ENCODE results near the gene POLR3B.

Gene POLR3B

GRCh38 chr12:106433055-106433454 lies 75.5 kb downstream of the POLR3B start:
- Histone ChIP-seq H3K27ac (ENCODE audit: low read depth, low read length) (no peak overlapping the region), H3K9me3 (ENCODE audit: insufficient read depth, low read depth, low read length) (no peaks in the 10 kb centered on the region), H3K36me3 (ENCODE audit: insufficient read depth, low read length) (peaks cover 36% of the 10 kb centered on the region), H3K27me3 (ENCODE audit: insufficient read depth, low read length) (no peaks in the 10 kb centered on the region), H3K9ac (ENCODE audit: low read depth, low read length) (no peak overlapping the region), H3K4me1 (ENCODE audit: insufficient read depth, low read length) (no peaks in the 10 kb centered on the region), H3K4me3 (ENCODE audit: low read length) (no peak overlapping the region)
- WGBS = 90% methylated on average over 2 of the region's 2 CpGs

- no peaks in the 10 kb centered on the region for H3K4me1 ChIP-seq (ENCODE audit: insufficient read depth, low read length)
- no peaks in the 10 kb centered on the region for H3K9me3 ChIP-seq (ENCODE audit: insufficient read depth, low read depth, low read length)
- 96% methylated on average over 4 of the region's 4 CpGs for WGBS
- H3K36me3 ChIP-seq (ENCODE audit: insufficient read depth, low read length) = peaks cover 47% of the 10 kb centered on the region
- H3K4me3 ChIP-seq (ENCODE audit: low read length) = no peak overlapping the region
- H3K27me3 ChIP-seq (ENCODE audit: insufficient read depth, low read length) = no peaks in the 10 kb centered on the region
- no peak overlapping the region for H3K27ac ChIP-seq (ENCODE audit: low read depth, low read length)
- H3K9ac ChIP-seq (ENCODE audit: low read depth, low read length) = no peak overlapping the region
These were observed 77.0 kb downstream of the POLR3B start for GRCh38 chr12:106434526-106434925.

- peaks cover 47% of the 10 kb centered on the region for H3K36me3 ChIP-seq (ENCODE audit: insufficient read depth, low read length)
- H3K9me3 ChIP-seq (ENCODE audit: insufficient read depth, low read depth, low read length) = no peaks in the 10 kb centered on the region
- H3K27ac ChIP-seq (ENCODE audit: low read depth, low read length) = no peak overlapping the region
- no peaks in the 10 kb centered on the region for H3K4me1 ChIP-seq (ENCODE audit: insufficient read depth, low read length)
- H3K4me3 ChIP-seq (ENCODE audit: low read length) = no peak overlapping the region
- no peaks in the 10 kb centered on the region for H3K27me3 ChIP-seq (ENCODE audit: insufficient read depth, low read length)
- WGBS = 94% methylated on average over 6 of the region's 6 CpGs
- H3K9ac ChIP-seq (ENCODE audit: low read depth, low read length) = no peak overlapping the region
These were observed 78.6 kb downstream of the POLR3B start for GRCh38 chr12:106436164-106436563.

GRCh38 chr12:106442575-106442974 lies 85.0 kb downstream of the POLR3B start:
- Histone ChIP-seq H3K4me1 (ENCODE audit: insufficient read depth, low read length) (0 out of 2 replicates have a peak, but pooled peaks cover 8% of the 10 kb centered on the region), H3K9ac (ENCODE audit: low read depth, low read length) (no peak overlapping the region), H3K9me3 (ENCODE audit: insufficient read depth, low read depth, low read length) (no peaks in the 10 kb centered on the region), H3K4me3 (ENCODE audit: low read length) (no peak overlapping the region), H3K27me3 (ENCODE audit: insufficient read depth, low read length) (no peaks in the 10 kb centered on the region), H3K36me3 (ENCODE audit: insufficient read depth, low read length) (peaks cover 35% of the 10 kb centered on the region), H3K27ac (ENCODE audit: low read depth, low read length) (no peak overlapping the region)
- 91% methylated on average over 2 of the region's 2 CpGs for WGBS

- Histone ChIP-seq H3K9ac (ENCODE audit: low read depth, low read length) (no peak overlapping the region), H3K9me3 (ENCODE audit: insufficient read depth, low read depth, low read length) (no peaks in the 10 kb centered on the region), H3K27me3 (ENCODE audit: insufficient read depth, low read length) (no peaks in the 10 kb centered on the region), H3K4me1 (ENCODE audit: insufficient read depth, low read length) (0 out of 2 replicates have a peak, but pooled peaks cover 8% of the 10 kb centered on the region), H3K27ac (ENCODE audit: low read depth, low read length) (no peak overlapping the region), H3K4me3 (ENCODE audit: low read length) (no peak overlapping the region), H3K36me3 (ENCODE audit: insufficient read depth, low read length) (peaks cover 21% of the 10 kb centered on the region)
- WGBS = 0% methylated on average over 1 of the region's 1 CpG
These were observed 87.5 kb downstream of the POLR3B start for GRCh38 chr12:106445053-106445452.

- Histone ChIP-seq H3K4me1 (ENCODE audit: insufficient read depth, low read length) (0 out of 2 replicates have a peak, but pooled peaks cover 8% of the 10 kb centered on the region), H3K9me3 (ENCODE audit: insufficient read depth, low read depth, low read length) (no peaks in the 10 kb centered on the region), H3K27ac (ENCODE audit: low read depth, low read length) (no peak overlapping the region), H3K9ac (ENCODE audit: low read depth, low read length) (no peak overlapping the region), H3K27me3 (ENCODE audit: insufficient read depth, low read length) (no peaks in the 10 kb centered on the region), H3K4me3 (ENCODE audit: low read length) (no peak overlapping the region), H3K36me3 (ENCODE audit: insufficient read depth, low read length) (peaks cover 21% of the 10 kb centered on the region)
- 93% methylated on average over 4 of the region's 5 CpGs for WGBS
These were observed 88.4 kb downstream of the POLR3B start for GRCh38 chr12:106445959-106446358.

- Histone ChIP-seq H3K9ac (ENCODE audit: low read depth, low read length) (no peak overlapping the region), H3K9me3 (ENCODE audit: insufficient read depth, low read depth, low read length) (no peaks in the 10 kb centered on the region), H3K27me3 (ENCODE audit: insufficient read depth, low read length) (no peaks in the 10 kb centered on the region), H3K27ac (ENCODE audit: low read depth, low read length) (no peak overlapping the region), H3K4me3 (ENCODE audit: low read length) (no peak overlapping the region), H3K4me1 (ENCODE audit: insufficient read depth, low read length) (0 out of 2 replicates have a peak, but pooled peaks cover 8% of the 10 kb centered on the region), H3K36me3 (ENCODE audit: insufficient read depth, low read length) (peaks cover 15% of the 10 kb centered on the region)
- 82% methylated on average over 7 of the region's 7 CpGs for WGBS
These were observed 89.0 kb downstream of the POLR3B start for GRCh38 chr12:106446419-106447092.

- Histone ChIP-seq H3K27me3 (ENCODE audit: insufficient read depth, low read length) (no peaks in the 10 kb centered on the region), H3K36me3 (ENCODE audit: insufficient read depth, low read length) (peaks cover 16% of the 10 kb centered on the region; the same call in 1 of the 2 replicates), H3K9ac (ENCODE audit: low read depth, low read length) (no peak overlapping the region), H3K27ac (ENCODE audit: low read depth, low read length) (no peak overlapping the region), H3K4me3 (ENCODE audit: low read length) (no peak overlapping the region), H3K9me3 (ENCODE audit: insufficient read depth, low read depth, low read length) (no peaks in the 10 kb centered on the region), H3K4me1 (ENCODE audit: insufficient read depth, low read length) (peaks cover 10% of the 10 kb centered on the region)
- 88% methylated on average over 1 of the region's 1 CpG for WGBS
These were observed 94.8 kb downstream of the POLR3B start for GRCh38 chr12:106452309-106452708.

- WGBS = 91% methylated on average over 6 of the region's 6 CpGs
- Histone ChIP-seq H3K4me1 (ENCODE audit: insufficient read depth, low read length) (peaks cover 10% of the 10 kb centered on the region), H3K36me3 (ENCODE audit: insufficient read depth, low read length) (peaks cover 32% of the 10 kb centered on the region), H3K9me3 (ENCODE audit: insufficient read depth, low read depth, low read length) (no peaks in the 10 kb centered on the region), H3K27me3 (ENCODE audit: insufficient read depth, low read length) (no peaks in the 10 kb centered on the region), H3K9ac (ENCODE audit: low read depth, low read length) (no peak overlapping the region), H3K4me3 (ENCODE audit: low read length) (no peak overlapping the region), H3K27ac (ENCODE audit: low read depth, low read length) (no peak overlapping the region)
These were observed 97.6 kb downstream of the POLR3B start for GRCh38 chr12:106455111-106455510.

GRCh38 chr12:106459124-106459523 lies 101.6 kb downstream of the POLR3B start:
- Histone ChIP-seq H3K9ac (ENCODE audit: low read depth, low read length) (no peak overlapping the region), H3K4me3 (ENCODE audit: low read length) (no peak overlapping the region), H3K27me3 (ENCODE audit: insufficient read depth, low read length) (no peaks in the 10 kb centered on the region), H3K36me3 (ENCODE audit: insufficient read depth, low read length) (peaks cover 32% of the 10 kb centered on the region), H3K4me1 (ENCODE audit: insufficient read depth, low read length) (no peaks in the 10 kb centered on the region), H3K27ac (ENCODE audit: low read depth, low read length) (no peak overlapping the region), H3K9me3 (ENCODE audit: insufficient read depth, low read depth, low read length) (no peaks in the 10 kb centered on the region)
- WGBS = 96% methylated on average over 6 of the region's 6 CpGs

- H3K4me3 ChIP-seq (ENCODE audit: low read length) = no peak overlapping the region
- H3K9ac ChIP-seq (ENCODE audit: low read depth, low read length) = no peak overlapping the region
- no peaks in the 10 kb centered on the region for H3K9me3 ChIP-seq (ENCODE audit: insufficient read depth, low read depth, low read length)
- no peaks in the 10 kb centered on the region for H3K27me3 ChIP-seq (ENCODE audit: insufficient read depth, low read length)
- no peak overlapping the region for H3K27ac ChIP-seq (ENCODE audit: low read depth, low read length)
- no peaks in the 10 kb centered on the region for H3K4me1 ChIP-seq (ENCODE audit: insufficient read depth, low read length)
- peaks cover 29% of the 10 kb centered on the region for H3K36me3 ChIP-seq (ENCODE audit: insufficient read depth, low read length)
- WGBS = no CpG with 5 or more reads among the region's 1 CpG
These were observed 102.0 kb downstream of the POLR3B start for GRCh38 chr12:106459534-106459933.

GRCh38 chr12:106461730-106462129 lies 104.2 kb downstream of the POLR3B start:
- H3K27me3 ChIP-seq (ENCODE audit: insufficient read depth, low read length) = no peaks in the 10 kb centered on the region
- no peak overlapping the region for H3K27ac ChIP-seq (ENCODE audit: low read depth, low read length)
- peaks cover 24% of the 10 kb centered on the region for H3K36me3 ChIP-seq (ENCODE audit: insufficient read depth, low read length)
- WGBS = 88% methylated on average over 2 of the region's 2 CpGs
- no peaks in the 10 kb centered on the region for H3K4me1 ChIP-seq (ENCODE audit: insufficient read depth, low read length)
- H3K9ac ChIP-seq (ENCODE audit: low read depth, low read length) = no peak overlapping the region
- H3K4me3 ChIP-seq (ENCODE audit: low read length) = no peak overlapping the region
- H3K9me3 ChIP-seq (ENCODE audit: insufficient read depth, low read depth, low read length) = no peaks in the 10 kb centered on the region

All from HUES64 (cell line).